ENCODE data around the gene SETDB1.
A peak's percentile ranks its signal among the peaks of the same experiment; 100 is the strongest.

The SETDB1 gene

GRCh38 chr1:151003180-151003579 lies 77.0 kb downstream of the SETDB1 start:
- no peak for DNase-seq (ENCODE audit: low read depth)

- no peak for DNase-seq (ENCODE audit: low read depth)
These were observed 79.7 kb downstream of the SETDB1 start for GRCh38 chr1:151005729-151006319.

- DNase-seq (ENCODE audit: low read depth) = no peak
These were observed 80.3 kb downstream of the SETDB1 start, which contains the start of gene MINDY1 for GRCh38 chr1:151006327-151007052. TSS of gene MINDY1 (minus strand) at chr1:151006902. CDS start at chr1:151002617, 4,285 bp downstream.

- no peak for DNase-seq (ENCODE audit: low read depth)
These were observed 81.7 kb downstream of the SETDB1 start for GRCh38 chr1:151007853-151008243.

- DNase-seq (ENCODE audit: low read depth) = peak; percentile 96
These were observed 82.4 kb downstream of the SETDB1 start, which contains the start of gene PRUNE1 for GRCh38 chr1:151008244-151009205. TSS of gene PRUNE1 (plus strand) at chr1:151008449. CDS start at chr1:151008633, 184 bp downstream.

- DNase-seq (ENCODE audit: low read depth) = no peak
These were observed 83.0 kb downstream of the SETDB1 start for GRCh38 chr1:151009206-151009587.

GRCh38 chr1:151009674-151010345 lies 83.6 kb downstream of the SETDB1 start:
- DNase-seq (ENCODE audit: low read depth) = no peak

- no peak for DNase-seq (ENCODE audit: low read depth)
These were observed 84.2 kb downstream of the SETDB1 start for GRCh38 chr1:151010346-151010726.

- no peak for DNase-seq (ENCODE audit: low read depth)
These were observed 85.1 kb downstream of the SETDB1 start for GRCh38 chr1:151011154-151011850.

- no peak for DNase-seq (ENCODE audit: low read depth)
These were observed 86.7 kb downstream of the SETDB1 start for GRCh38 chr1:151012684-151013471.

- no peak for DNase-seq (ENCODE audit: low read depth)
These were observed 87.4 kb downstream of the SETDB1 start for GRCh38 chr1:151013518-151013917.
